RWPE2 (cell line): Measurements from ENCODE around the gene PLXNC1.
A peak's percentile ranks its signal among the peaks of the same experiment; 100 is the strongest.

Source experiments
- ATAC-seq: fragments of 200-7000 bp; cut with Tn5 transposase; 3 replicates; pipeline ENCODE4 v1.9.1; 2021; ENCODE audit warnings: low read depth
- DNase-seq: peaks from one replicate; pipeline ENCODE4 v3.0.0-alpha.2; 2020; ENCODE audit warnings: low spot score
- H3K27ac ChIP-seq: fragments of 450-650 bp; 2 replicates; pipeline ENCODE4 v1.5.1; 2017; ENCODE audit warnings: mild to moderate bottlenecking; ENCODE audit not compliant: poor library complexity, severe bottlenecking
- H3K27me3 ChIP-seq: fragments of 250-450 bp; sonication (Bioruptor Pico); 2 replicates; pipeline ENCODE4 v1.5.1; 2021; ENCODE audit warnings: mild to moderate bottlenecking, moderate library complexity; ENCODE audit not compliant: insufficient read depth, poor library complexity, severe bottlenecking
- H3K36me3 ChIP-seq: fragments of 250-450 bp; sonication (Bioruptor Pico); 2 replicates; pipeline ENCODE4 v1.5.1; 2020; ENCODE audit warnings: low read depth, mild to moderate bottlenecking, moderate library complexity
- H3K4me1 ChIP-seq: fragments of 250-450 bp; sonication (Bioruptor Pico); 2 replicates; pipeline ENCODE4 v1.5.1; 2021; ENCODE audit warnings: mild to moderate bottlenecking, moderate library complexity; ENCODE audit not compliant: insufficient read depth, poor library complexity, severe bottlenecking
- H3K4me3 ChIP-seq: fragments of 250-450 bp; sonication (Bioruptor Pico); 2 replicates; pipeline ENCODE4 v1.5.1; 2021; ENCODE audit warnings: mild to moderate bottlenecking, moderate library complexity; ENCODE audit not compliant: severe bottlenecking
- H3K9me3 ChIP-seq: fragments of 250-450 bp; sonication (Bioruptor Pico); 2 replicates; pipeline ENCODE4 v1.5.1; 2021; ENCODE audit warnings: mild to moderate bottlenecking, moderate library complexity; ENCODE audit not compliant: severe bottlenecking
- CTCF ChIP-seq: fragments of 450-650 bp; IDR thresholded peaks from one replicate; pipeline ENCODE4 v1.5.1; 2017; ENCODE audit warnings: mild to moderate bottlenecking, moderate library complexity; ENCODE audit not compliant: poor library complexity, severe bottlenecking

PLXNC1 gene

GRCh38 chr12:94143951-94144350 is 4.4 kb upstream of the PLXNC1 start:
- H3K27me3 ChIP-seq, result peaks cover 22% of the 10 kb centered on the region
- H3K4me1 ChIP-seq, result no peaks in the 10 kb centered on the region
- no peaks in the 10 kb centered on the region for H3K9me3 ChIP-seq
- no peak for TF ChIP-seq CTCF
- DNase-seq (no peak), ATAC-seq (no peak)
- H3K4me3 ChIP-seq, result no peak overlapping the region
- H3K36me3 ChIP-seq, result no peaks in the 10 kb centered on the region
- H3K27ac ChIP-seq, result no peak overlapping the region

GRCh38 chr12:94144781-94145180 is 3.6 kb upstream of the PLXNC1 start:
- no peak overlapping the region for H3K27ac ChIP-seq
- H3K4me3 ChIP-seq, result no peak overlapping the region
- H3K9me3 ChIP-seq, result no peaks in the 10 kb centered on the region
- ATAC-seq, result no peak
- no peak for DNase-seq
- no peaks in the 10 kb centered on the region for H3K36me3 ChIP-seq
- no peaks in the 10 kb centered on the region for H3K4me1 ChIP-seq
- no peak for TF ChIP-seq CTCF
- peaks cover 30% of the 10 kb centered on the region for H3K27me3 ChIP-seq

- peak; percentile 47 for TF ChIP-seq CTCF
- no peaks in the 10 kb centered on the region for H3K36me3 ChIP-seq
- no peaks in the 10 kb centered on the region for H3K9me3 ChIP-seq
- DNase-seq, result no peak
- H3K27me3 ChIP-seq, result peaks cover 36% of the 10 kb centered on the region
- no peak overlapping the region for H3K4me3 ChIP-seq
- no peaks in the 10 kb centered on the region for H3K4me1 ChIP-seq
- ATAC-seq, result no peak
- no peak overlapping the region for H3K27ac ChIP-seq
These were observed 3.0 kb upstream of the PLXNC1 start for GRCh38 chr12:94145191-94145983.

- no peak overlapping the region for H3K27ac ChIP-seq
- DNase-seq, result no peak
- H3K36me3 ChIP-seq, result no peaks in the 10 kb centered on the region
- no peaks in the 10 kb centered on the region for H3K9me3 ChIP-seq
- no peak overlapping the region for H3K4me3 ChIP-seq
- H3K4me1 ChIP-seq, result no peaks in the 10 kb centered on the region
- no peak for ATAC-seq
- no peak for TF ChIP-seq CTCF
- H3K27me3 ChIP-seq, result peaks cover 46% of the 10 kb centered on the region
These were observed 2.0 kb upstream of the PLXNC1 start for GRCh38 chr12:94146166-94146936.
